ENCODE results near the gene RGPD8. TPM values are rescaled to one million over a fixed set of nuclear protein-coding genes. Genes with fewer than 3 reads are reported as not detected.

RGPD8 gene
- polyA plus RNA-seq, 3 donors, result 0.29 to 3.4 (median 1.2) TPM

DNA sequence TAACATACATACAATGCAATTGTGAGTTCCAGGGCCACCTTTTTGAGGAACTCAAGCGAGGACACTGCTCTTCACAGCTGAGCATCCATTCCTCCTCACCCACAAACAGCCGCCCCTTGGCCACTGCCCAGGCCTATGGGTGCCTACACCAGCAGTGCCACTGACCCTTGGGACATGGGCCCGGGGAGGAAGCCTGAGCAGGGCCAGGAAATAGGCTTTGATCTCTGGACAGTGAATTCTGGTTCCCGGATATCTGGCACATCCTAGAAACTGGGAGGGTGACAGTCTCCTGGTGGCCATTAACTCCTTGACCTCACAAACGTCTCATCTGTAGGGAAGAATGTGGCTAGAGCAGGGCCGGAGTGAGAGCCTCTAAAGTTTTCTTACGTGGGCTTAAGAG lies 43.0 kb upstream of the RGPD8 start:
- Mint-ChIP-seq H3K4me3 (no peak overlapping the region), H3K27ac (no peak overlapping the region)

DNA sequence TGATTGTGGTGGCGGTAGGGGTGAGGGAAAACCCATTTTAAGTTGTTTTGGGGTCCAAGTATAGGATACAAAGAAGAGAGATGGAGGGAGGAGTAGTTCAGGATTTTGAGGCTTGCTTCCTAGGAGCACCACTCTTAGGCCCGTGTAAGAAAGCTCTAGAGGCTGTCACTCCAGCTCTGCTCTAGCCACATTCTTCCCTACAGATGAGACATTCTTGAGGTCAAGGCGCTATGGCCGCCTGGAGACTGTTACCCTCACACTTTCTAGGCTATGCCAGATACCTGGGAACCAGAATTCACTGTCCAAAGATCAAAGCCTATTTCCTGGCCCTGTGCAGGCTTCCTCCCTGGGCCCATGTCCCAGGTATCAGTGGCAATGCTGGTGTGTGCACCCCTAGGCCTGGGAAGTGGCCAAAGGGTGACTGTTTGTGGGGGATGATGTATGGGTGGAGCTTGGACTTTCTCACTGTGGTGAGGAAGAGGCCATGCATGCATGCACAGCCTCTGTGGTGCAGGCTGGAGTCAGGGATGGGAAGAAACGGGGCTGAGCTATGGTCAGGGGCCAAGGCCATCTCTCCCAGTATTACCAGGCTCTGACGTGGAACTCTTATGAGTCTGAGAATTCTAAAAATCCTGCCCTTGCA lies 41.5 kb upstream of the RGPD8 start:
- no peaks in the 10 kb centered on the region for H3K4me1 ChIP-seq (ENCODE audit: control insufficient read depth in 1 of 2, insufficient read depth in 2 of 2, low read length in 2 of 2)
- no peak for DNase-seq
- no peaks in the 10 kb centered on the region for H4K20me1 ChIP-seq (ENCODE audit: insufficient read depth, low read length)
- peak overlapping the region in 1 of 2 donors; percentile 13 for H3K4me3 Mint-ChIP-seq
- H3K4me2 ChIP-seq (replicated peaks; ENCODE audit: extremely low read depth, low read length, poor library complexity, severe bottlenecking), result no peak overlapping the region
- no peaks in the 10 kb centered on the region for H3K9me3 ChIP-seq (replicated peaks in 1 of 2; ENCODE audit: control insufficient read depth in 1 of 2, insufficient read depth in 1 of 2, low read length in 2 of 2)
- H3K9me3 Mint-ChIP-seq, result peaks cover 0 to 4% (median 0%) of the 10 kb centered on the region in 7 donors
- 90% methylated on average over 4 of the region's 6 CpGs for WGBS (ENCODE audit: insufficient coverage)
- no peak overlapping the region for H3K4me3 ChIP-seq (replicated peaks in 1 of 3; ENCODE audit: low read depth in 2 of 3, low read length in 3 of 3)
- no peaks in the 10 kb centered on the region for H3K36me3 ChIP-seq (replicated peaks in 1 of 2; ENCODE audit: control insufficient read depth in 1 of 2, insufficient read depth in 2 of 2, low read length in 2 of 2)
- H3K79me2 ChIP-seq (ENCODE audit: insufficient read depth, low read length), result no peaks in the 10 kb centered on the region
- intact Hi-C loops (cut with micrococcal nuclease), result no loop called here
- H3K27me3 Mint-ChIP-seq (ENCODE audit: low read depth in 3 of 3), result peaks cover 0 to 3% (median 2%) of the 10 kb centered on the region in 3 donors
- H2AFZ ChIP-seq (ENCODE audit: insufficient read depth, low read depth, low read length, poor library complexity, severe bottlenecking), result peak overlapping the region; percentile 11
- no peak overlapping the region for H3K27ac ChIP-seq (ENCODE audit: low read depth in 1 of 2, low read length in 2 of 2)
- H3K36me3 Mint-ChIP-seq, result no peaks in the 10 kb centered on the region
- peak overlapping the region in 1 of 7 donors; percentile 21 for H3K27ac Mint-ChIP-seq
- no peaks in the 10 kb centered on the region for H3K4me1 Mint-ChIP-seq
- H3K27me3 ChIP-seq (ENCODE audit: control insufficient read depth in 2 of 2, insufficient read depth in 2 of 2, low read length in 2 of 2), result no peaks in the 10 kb centered on the region
- H3K9ac ChIP-seq (ENCODE audit: insufficient read depth, low read length, poor library complexity, severe bottlenecking), result no peak overlapping the region
- TF ChIP-seq, protein P1, sequence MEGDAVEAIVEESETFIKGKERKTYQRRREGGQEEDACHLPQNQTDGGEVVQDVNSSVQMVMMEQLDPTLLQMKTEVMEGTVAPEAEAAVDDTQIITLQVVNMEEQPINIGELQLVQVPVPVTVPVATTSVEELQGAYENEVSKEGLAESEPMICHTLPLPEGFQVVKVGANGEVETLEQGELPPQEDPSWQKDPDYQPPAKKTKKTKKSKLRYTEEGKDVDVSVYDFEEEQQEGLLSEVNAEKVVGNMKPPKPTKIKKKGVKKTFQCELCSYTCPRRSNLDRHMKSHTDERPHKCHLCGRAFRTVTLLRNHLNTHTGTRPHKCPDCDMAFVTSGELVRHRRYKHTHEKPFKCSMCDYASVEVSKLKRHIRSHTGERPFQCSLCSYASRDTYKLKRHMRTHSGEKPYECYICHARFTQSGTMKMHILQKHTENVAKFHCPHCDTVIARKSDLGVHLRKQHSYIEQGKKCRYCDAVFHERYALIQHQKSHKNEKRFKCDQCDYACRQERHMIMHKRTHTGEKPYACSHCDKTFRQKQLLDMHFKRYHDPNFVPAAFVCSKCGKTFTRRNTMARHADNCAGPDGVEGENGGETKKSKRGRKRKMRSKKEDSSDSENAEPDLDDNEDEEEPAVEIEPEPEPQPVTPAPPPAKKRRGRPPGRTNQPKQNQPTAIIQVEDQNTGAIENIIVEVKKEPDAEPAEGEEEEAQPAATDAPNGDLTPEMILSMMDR (IDR thresholded peaks at IDR 0.05), result no peak

More for the DNA sequence above, 43.0 kb upstream of the RGPD8 start:
- H3K4me1 Mint-ChIP-seq, result peaks cover 12% of the 10 kb centered on the region
- peaks cover 0 to 8% (median 3%) of the 10 kb centered on the region in 3 donors for H3K27me3 Mint-ChIP-seq (ENCODE audit: low read depth in 3 of 3)
- H3K9me3 Mint-ChIP-seq, result peaks cover 0 to 4% (median 0%) of the 10 kb centered on the region in 7 donors
- Histone ChIP-seq H3K27me3 (ENCODE audit: control insufficient read depth in 2 of 2, insufficient read depth in 2 of 2, low read length in 2 of 2) (no peaks in the 10 kb centered on the region), H3K9ac (ENCODE audit: insufficient read depth, low read length, poor library complexity, severe bottlenecking) (no peak overlapping the region), H3K4me3 (replicated peaks in 1 of 3; ENCODE audit: low read depth in 2 of 3, low read length in 3 of 3) (no peak overlapping the region), H4K20me1 (ENCODE audit: insufficient read depth, low read length) (no peaks in the 10 kb centered on the region), H2AFZ (ENCODE audit: insufficient read depth, low read depth, low read length, poor library complexity, severe bottlenecking) (no peak overlapping the region), H3K4me2 (replicated peaks; ENCODE audit: extremely low read depth, low read length, poor library complexity, severe bottlenecking) (no peak overlapping the region), H3K4me1 (ENCODE audit: control insufficient read depth in 1 of 2, insufficient read depth in 2 of 2, low read length in 2 of 2) (peaks cover 7 to 10% of the 10 kb centered on the region in 2 donors), H3K27ac (ENCODE audit: low read depth in 1 of 2, low read length in 2 of 2) (no peak overlapping the region), H3K36me3 (replicated peaks in 1 of 2; ENCODE audit: control insufficient read depth in 1 of 2, insufficient read depth in 2 of 2, low read length in 2 of 2) (no peaks in the 10 kb centered on the region), H3K79me2 (ENCODE audit: insufficient read depth, low read length) (no peaks in the 10 kb centered on the region), H3K9me3 (replicated peaks in 1 of 2; ENCODE audit: control insufficient read depth in 1 of 2, insufficient read depth in 1 of 2, low read length in 2 of 2) (no peaks in the 10 kb centered on the region)
- 94% methylated on average over 4 of the region's 7 CpGs for WGBS (ENCODE audit: insufficient coverage)
- H3K36me3 Mint-ChIP-seq, result no peaks in the 10 kb centered on the region
- TF ChIP-seq, protein P1 (IDR thresholded peaks at IDR 0.05), result no peak
- no peak for DNase-seq
- intact Hi-C loops (cut with micrococcal nuclease), result no loop called here
